ENCODE data around the gene TCF4.

Gene TCF4

DNA sequence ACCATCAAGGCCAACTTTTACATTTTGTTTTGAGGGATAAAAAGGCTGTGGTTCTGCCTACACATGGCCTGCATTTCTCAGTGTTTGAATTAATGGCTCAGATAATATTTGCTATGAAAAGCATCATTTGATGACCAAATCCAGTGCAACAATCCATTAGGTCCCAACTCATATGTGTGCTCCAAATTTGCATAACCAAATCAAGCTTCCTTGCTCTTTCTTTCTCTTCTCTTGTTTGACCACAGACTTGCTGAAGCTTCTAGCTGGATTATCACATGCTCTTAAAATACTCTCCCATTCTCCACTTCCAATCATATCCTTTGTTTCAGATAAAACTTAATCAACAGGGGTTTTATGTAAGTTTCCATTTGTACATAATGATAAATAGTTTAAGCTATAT is 147.0 kb downstream of the TCF4 start:
- ChIA-PET CTCF (no interaction called here), POLR2A (no interaction called here)
- TF ChIP-seq, protein P1, sequence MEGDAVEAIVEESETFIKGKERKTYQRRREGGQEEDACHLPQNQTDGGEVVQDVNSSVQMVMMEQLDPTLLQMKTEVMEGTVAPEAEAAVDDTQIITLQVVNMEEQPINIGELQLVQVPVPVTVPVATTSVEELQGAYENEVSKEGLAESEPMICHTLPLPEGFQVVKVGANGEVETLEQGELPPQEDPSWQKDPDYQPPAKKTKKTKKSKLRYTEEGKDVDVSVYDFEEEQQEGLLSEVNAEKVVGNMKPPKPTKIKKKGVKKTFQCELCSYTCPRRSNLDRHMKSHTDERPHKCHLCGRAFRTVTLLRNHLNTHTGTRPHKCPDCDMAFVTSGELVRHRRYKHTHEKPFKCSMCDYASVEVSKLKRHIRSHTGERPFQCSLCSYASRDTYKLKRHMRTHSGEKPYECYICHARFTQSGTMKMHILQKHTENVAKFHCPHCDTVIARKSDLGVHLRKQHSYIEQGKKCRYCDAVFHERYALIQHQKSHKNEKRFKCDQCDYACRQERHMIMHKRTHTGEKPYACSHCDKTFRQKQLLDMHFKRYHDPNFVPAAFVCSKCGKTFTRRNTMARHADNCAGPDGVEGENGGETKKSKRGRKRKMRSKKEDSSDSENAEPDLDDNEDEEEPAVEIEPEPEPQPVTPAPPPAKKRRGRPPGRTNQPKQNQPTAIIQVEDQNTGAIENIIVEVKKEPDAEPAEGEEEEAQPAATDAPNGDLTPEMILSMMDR (IDR thresholded peaks at IDR 0.05; ENCODE audit: control extremely low read depth, extremely low read depth, low read depth, missing control alignments): no peak
- no peak for DNase-seq (ENCODE audit: extremely low spot score)

DNA sequence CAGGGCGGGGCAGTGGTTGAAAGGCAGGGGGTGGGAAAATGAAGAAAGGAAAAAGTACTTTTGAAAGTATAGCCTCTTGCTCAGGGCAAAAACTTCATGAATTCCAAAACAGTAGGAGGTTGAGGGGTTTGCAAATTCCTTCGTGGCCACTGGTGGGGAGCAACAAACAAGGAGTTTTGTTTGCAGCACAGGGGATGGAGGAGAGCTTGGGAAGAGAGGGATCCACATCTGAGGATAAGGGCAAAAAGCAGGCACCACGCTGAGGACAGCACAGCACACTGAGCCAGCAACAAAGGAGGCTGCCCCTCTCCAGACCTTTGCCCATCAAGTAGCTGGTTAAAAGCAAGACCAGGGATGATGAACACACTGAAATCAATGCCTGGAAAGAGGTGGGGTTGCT is 148.9 kb downstream of the TCF4 start:
- DNase-seq (ENCODE audit: extremely low spot score): no peak
- ChIA-PET CTCF (interaction anchor here (1.2 to 2.1 kb wide), 2 partner anchors 11 to 25 kb away, joined by 3 to 4 read pairs; no protein-coding TSS in a partner anchor), POLR2A (no interaction called here)
- TF ChIP-seq, protein P1 (IDR thresholded peaks at IDR 0.05; ENCODE audit: control extremely low read depth, extremely low read depth, low read depth, missing control alignments): no peak

- POLR2A ChIA-PET: no interaction called here
- DNase-seq (ENCODE audit: extremely low spot score): no peak
- CTCF ChIA-PET: interaction anchor here (1.1 kb wide), 1 partner anchor 10 kb away, joined by 4 read pairs; no protein-coding TSS in a partner anchor
- TF ChIP-seq, protein P1 (IDR thresholded peaks at IDR 0.05; ENCODE audit: control extremely low read depth, extremely low read depth, low read depth, missing control alignments): no peak
These were observed 152.4 kb downstream of the TCF4 start for GRCh38 chr18:55435592-55435991.

GRCh38 chr18:55433648-55434047 is 154.3 kb downstream of the TCF4 start:
- DNase-seq (ENCODE audit: extremely low spot score): no peak
- POLR2A ChIA-PET: no interaction called here
- CTCF ChIA-PET: interaction anchor here (1.1 kb wide), 2 partner anchors 9 to 18 kb away, joined by 3 read pairs; no protein-coding TSS in a partner anchor
- TF ChIP-seq, protein P1 (IDR thresholded peaks at IDR 0.05; ENCODE audit: control extremely low read depth, extremely low read depth, low read depth, missing control alignments): no peak

DNA sequence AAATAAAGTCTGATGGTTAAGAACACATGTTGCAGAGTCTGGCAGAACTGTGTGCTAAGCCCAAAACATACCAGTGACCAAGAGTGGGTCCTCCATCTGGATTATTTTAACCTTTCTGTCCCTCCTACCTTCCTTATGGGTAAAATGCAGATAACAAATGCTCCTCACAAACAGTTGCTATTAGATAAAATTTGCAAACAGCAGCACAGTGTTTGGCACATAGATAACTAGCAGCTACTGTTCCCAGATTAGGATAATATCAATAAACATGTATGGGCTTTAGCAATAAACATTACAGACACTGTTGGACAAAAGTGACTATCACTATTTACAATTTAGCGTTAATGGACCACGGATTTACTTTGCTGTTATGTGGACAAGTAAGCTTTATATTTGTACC is 154.9 kb downstream of the TCF4 start:
- ChIA-PET CTCF (interaction anchor here (1.1 kb wide), 2 partner anchors 10 to 17 kb away, joined by 3 read pairs; no protein-coding TSS in a partner anchor), POLR2A (no interaction called here)
- TF ChIP-seq, protein P1 (IDR thresholded peaks at IDR 0.05; ENCODE audit: control extremely low read depth, extremely low read depth, low read depth, missing control alignments): no peak
- no peak for DNase-seq (ENCODE audit: extremely low spot score)

- TF ChIP-seq, protein P1 (IDR thresholded peaks at IDR 0.05; ENCODE audit: control extremely low read depth, extremely low read depth, low read depth, missing control alignments): no peak
- POLR2A ChIA-PET: no interaction called here
- CTCF ChIA-PET: interaction anchor here (1.1 kb wide), 1 partner anchor 17 kb away, joined by 3 read pairs; no protein-coding TSS in a partner anchor
- DNase-seq (ENCODE audit: extremely low spot score): no peak
These were observed 155.5 kb downstream of the TCF4 start for GRCh38 chr18:55432307-55433040.
